ENCODE measurements around the gene KLHL40.

KLHL40 gene

GRCh38 chr3:42689421-42690014 lies 4.2 kb downstream of the KLHL40 start:
- no peak for DNase-seq (ENCODE audit: low read depth)

GRCh38 chr3:42690191-42690590 lies 4.9 kb downstream of the KLHL40 start:
- no peak for DNase-seq (ENCODE audit: low read depth)

- no peak for DNase-seq (ENCODE audit: low read depth)
Measured at GRCh38 chr3:42690766-42691680, 5.7 kb downstream of the KLHL40 start.

- DNase-seq (ENCODE audit: low read depth): no peak
Measured at GRCh38 chr3:42691816-42692666, 6.7 kb downstream of the KLHL40 start.

- DNase-seq (ENCODE audit: low read depth): no peak
Measured at GRCh38 chr3:42692667-42693529, 7.6 kb downstream of the KLHL40 start.

- no peak for DNase-seq (ENCODE audit: low read depth)
Measured at GRCh38 chr3:42693530-42693930, 8.2 kb downstream of the KLHL40 start.

GRCh38 chr3:42694366-42694765 lies 9.0 kb downstream of the KLHL40 start:
- no peak for DNase-seq (ENCODE audit: low read depth)

GRCh38 chr3:42696356-42697288 lies 11.3 kb downstream of the KLHL40 start:
- DNase-seq (ENCODE audit: low read depth): no peak

- DNase-seq (ENCODE audit: low read depth): no peak
Measured at GRCh38 chr3:42697289-42698051, 12.1 kb downstream of the KLHL40 start.

- no peak for DNase-seq (ENCODE audit: low read depth)
Measured at GRCh38 chr3:42698216-42698910, 13.0 kb downstream of the KLHL40 start.

- DNase-seq (ENCODE audit: low read depth): no peak
Measured at GRCh38 chr3:42698911-42699230, 13.5 kb downstream of the KLHL40 start.

GRCh38 chr3:42699511-42699971 lies 14.2 kb downstream of the KLHL40 start:
- DNase-seq (ENCODE audit: low read depth): no peak

- no peak for DNase-seq (ENCODE audit: low read depth)
Measured at GRCh38 chr3:42700366-42701288, 15.3 kb downstream of the KLHL40 start.

GRCh38 chr3:42701371-42702065 lies 16.2 kb downstream of the KLHL40 start:
- peak; percentile 36 for DNase-seq (ENCODE audit: low read depth)

- no peak for DNase-seq (ENCODE audit: low read depth)
Measured at GRCh38 chr3:42702066-42702951, 17.0 kb downstream of the KLHL40 start, which contains the start of gene HHATL. Gene HHATL (minus strand): TSS chr3:42702798. CDS start chr3:42700826, 1,972 bp downstream.

Data from stimulated activated CD8-positive, alpha-beta memory T cell treated with anti-CD3 and anti-CD28 coated beads, Interleukin-12 subunit alpha, Interleukin-12 subunit beta, amount 100 ng/mL, for 1 hour (primary cell).